Vagina (tissue), 2 donors: Measurements from ENCODE around the gene PPP2R2B.

Experiments
- CTCF ChIP-seq, 3 experiments: fragments of 450-650 bp in 2 of 3; fragments of 200-600 bp in 1 of 3; sonication (generic) in 1 of 3; IDR thresholded peaks; one replicate each; pipeline ENCODE4 v1.5.1; 2017 to 2019; ENCODE audit warnings: antibody characterized with exemption in 3 of 3, mild to moderate bottlenecking in 2 of 3, moderate library complexity in 2 of 3
- POLR2A ChIP-seq, 2 donors: fragments of 450-650 bp; IDR thresholded peaks; one replicate each; pipeline ENCODE4 v1.6.1; 2017; ENCODE audit warnings: antibody characterized with exemption in 2 of 2, mild to moderate bottlenecking in 2 of 2, moderate library complexity in 2 of 2

- TF ChIP-seq CTCF (IDR thresholded peaks at IDR 0.05) (no peak), POLR2A (IDR thresholded peaks at IDR 0.05) (no peak)
These were observed 257.9 kb downstream of the PPP2R2B start for GRCh38 chr5:146620669-146621051.
